ENCODE results near the gene PSMB7.

Gene PSMB7

GRCh38 chr9:124377551-124378406 lies 37.5 kb downstream of the PSMB7 start:
- no peak for DNase-seq

GRCh38 chr9:124376329-124376728 lies 38.9 kb downstream of the PSMB7 start:
- no peak for DNase-seq

DNA sequence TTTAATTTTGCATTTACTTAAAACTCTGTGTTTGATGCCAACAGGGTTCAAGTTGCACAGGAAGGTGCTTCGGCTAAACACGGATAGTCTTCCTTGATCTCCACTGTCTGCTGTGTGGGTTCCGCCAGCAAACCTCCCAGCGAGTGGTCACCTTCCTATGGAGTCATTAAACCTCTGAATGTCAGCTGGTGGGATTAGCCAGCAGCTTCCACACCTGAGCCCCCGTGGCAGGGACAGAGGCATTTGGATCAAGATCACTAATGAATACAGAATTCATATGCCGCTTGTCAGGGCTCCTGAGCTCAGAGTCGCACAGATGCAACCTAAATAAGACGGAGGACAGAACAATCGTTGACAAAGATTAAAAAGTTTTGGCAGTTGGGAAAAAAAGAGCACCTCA lies 39.5 kb downstream of the PSMB7 start:
- DNase-seq: no peak

DNA sequence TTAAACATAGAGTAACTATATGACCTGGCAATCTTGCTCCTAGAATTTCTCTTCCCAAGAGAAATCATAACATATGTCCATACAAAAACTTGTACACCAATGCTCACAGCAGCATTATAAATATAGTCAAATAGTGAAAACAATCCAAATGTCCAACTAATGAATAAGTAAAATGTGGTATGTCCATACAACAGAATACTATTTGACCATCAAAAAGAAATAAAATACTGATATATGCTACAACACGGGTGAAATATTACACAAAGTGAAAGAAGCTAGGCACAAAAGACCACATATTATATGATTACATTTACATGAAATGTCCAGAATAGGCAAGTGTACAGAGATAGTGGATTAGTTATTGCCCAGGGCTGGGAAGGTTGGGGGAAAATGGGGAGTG lies 41.4 kb downstream of the PSMB7 start:
- DNase-seq: no peak

DNA sequence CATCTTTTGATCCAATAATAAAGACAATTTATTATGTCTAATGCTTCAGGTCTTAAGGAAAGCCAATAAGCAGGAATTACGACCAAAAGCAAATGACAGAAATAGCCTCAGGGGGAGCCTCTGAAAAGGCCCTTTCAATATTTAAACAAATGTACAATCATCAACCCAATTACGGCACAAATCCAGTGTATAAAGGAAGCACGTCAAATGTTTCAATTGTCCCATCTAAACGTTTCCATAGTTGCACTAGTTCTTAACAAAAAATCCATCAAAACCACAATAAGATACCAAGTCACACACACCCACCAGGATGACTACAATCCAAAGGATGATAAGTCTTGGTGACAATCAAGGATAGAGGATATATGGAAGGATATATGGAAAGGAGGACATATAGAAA lies 41.9 kb downstream of the PSMB7 start:
- no peak for DNase-seq

- no peak for DNase-seq
Observed at GRCh38 chr9:124372038-124372437, 43.2 kb downstream of the PSMB7 start.

GRCh38 chr9:124370896-124371582 lies 44.2 kb downstream of the PSMB7 start:
- no peak for DNase-seq

GRCh38 chr9:124369231-124369797 lies 45.9 kb downstream of the PSMB7 start:
- no peak for DNase-seq

- no peak for DNase-seq
Observed at GRCh38 chr9:124368692-124369091, 46.5 kb downstream of the PSMB7 start.

- DNase-seq: no peak
Observed at GRCh38 chr9:124366476-124367220, 48.6 kb downstream of the PSMB7 start.

- DNase-seq: no peak
Observed at GRCh38 chr9:124365036-124365435, 50.2 kb downstream of the PSMB7 start.

- DNase-seq: no peak
Observed at GRCh38 chr9:124364141-124364540, 51.1 kb downstream of the PSMB7 start.

- DNase-seq: no peak
Observed at GRCh38 chr9:124363326-124364096, 51.7 kb downstream of the PSMB7 start.

- DNase-seq: no peak
Observed at GRCh38 chr9:124361128-124361527, 54.1 kb downstream of the PSMB7 start.

- DNase-seq: no peak
Observed at GRCh38 chr9:124359855-124360678, 55.2 kb downstream of the PSMB7 start.

DNA sequence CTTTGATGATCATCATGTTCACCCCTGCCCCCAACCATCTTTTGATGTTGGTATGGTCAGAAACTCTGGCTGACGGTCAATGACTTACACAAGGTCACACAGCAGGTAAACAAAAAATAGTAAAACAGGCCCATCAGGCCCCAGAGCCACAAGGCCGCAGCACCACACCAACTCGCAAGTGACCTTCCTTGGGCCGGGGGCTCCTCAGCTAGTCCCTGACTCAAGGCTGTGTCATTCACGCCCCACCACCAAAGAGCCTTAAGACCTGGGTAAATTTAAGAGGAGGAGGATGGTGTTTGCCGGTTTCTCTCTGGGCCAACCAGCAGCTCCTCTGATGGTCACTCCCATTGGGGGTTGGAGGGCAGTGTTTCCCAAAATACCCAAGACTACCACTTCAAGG lies 55.8 kb downstream of the PSMB7 start:
- no peak for DNase-seq

DNA sequence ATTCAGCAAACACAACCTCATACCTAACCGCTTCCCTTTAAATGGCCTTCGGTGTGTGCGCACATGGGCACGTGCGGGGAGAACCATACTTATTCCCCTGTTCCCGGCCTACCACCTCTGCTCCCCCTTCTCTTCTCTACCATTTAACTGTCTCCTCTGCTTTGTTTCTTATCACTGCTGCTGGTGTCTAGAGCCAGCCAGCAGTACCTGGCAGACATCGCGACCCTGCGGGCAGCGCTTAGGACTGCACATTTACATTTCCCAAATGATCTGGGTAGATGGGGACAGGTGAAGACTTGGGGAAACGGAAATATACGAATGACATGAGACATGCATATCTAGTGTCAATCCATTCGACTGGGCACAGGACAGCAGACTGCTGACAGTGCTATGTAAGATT lies 56.6 kb downstream of the PSMB7 start:
- no peak for DNase-seq

DNA sequence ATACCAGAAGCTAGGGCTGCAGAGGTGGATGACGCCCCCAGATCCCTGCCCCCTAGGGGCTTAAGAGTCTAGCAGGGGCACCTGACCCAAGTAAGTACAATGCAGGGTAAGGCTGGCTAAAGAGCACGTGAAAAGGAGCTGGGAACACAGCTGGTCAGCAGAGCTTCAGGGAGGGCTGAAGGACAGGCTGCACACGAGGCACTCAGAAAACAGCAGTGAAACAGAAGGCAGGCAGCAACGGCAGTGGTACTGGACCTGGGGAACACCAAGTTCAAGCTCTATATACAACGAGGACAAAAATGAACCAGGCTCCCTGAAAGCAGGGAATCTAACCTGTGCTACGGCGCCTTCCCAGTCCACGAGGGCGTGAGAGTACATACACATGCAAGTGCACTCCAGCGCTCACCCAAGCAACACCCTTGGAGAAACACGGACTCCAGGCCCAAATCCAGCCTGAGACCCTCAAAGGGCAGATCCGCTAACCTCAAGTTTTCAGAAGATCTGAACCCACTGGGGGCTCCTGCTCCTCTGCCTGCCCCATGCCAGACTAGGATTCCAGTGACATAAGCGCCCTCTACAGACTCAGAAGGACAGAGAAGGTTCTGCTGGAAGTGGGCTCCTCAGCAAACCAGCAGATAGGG lies 57.4 kb downstream of the PSMB7 start:
- DNase-seq: no peak

DNA sequence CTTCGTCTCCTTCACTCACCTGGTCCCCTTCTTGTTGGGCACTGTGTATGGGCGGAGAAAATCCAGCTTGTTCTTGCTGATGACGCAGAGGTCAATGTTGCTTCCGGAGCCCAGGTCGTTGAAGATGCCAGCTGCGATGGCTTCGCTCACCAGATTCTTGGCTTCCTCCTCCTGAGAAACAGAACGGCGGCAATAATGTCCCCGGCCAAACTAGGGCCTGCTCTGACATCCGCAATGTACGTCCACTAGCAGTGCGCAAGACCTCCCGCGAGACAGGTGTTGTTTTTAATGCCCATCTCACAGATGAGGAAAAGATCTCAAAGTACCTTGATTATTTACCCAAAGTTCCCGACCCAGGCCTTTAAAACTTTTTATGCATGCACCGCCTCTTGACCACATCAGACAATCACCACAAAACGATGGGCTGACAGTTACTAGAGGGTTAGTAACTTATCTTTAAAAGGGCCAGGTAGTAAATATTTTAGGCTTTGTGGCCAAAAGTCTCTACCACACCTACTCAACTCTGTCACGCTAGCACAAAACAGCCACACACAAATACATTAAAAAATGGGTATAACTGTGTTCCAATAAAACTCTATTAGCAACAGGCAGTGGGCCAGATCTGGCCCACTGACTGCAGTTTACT lies 58.4 kb downstream of the PSMB7 start:
- no peak for DNase-seq

- DNase-seq: no peak
Observed at GRCh38 chr9:124355941-124356744, 59.1 kb downstream of the PSMB7 start.
